HepG2 (cell line): Measurements from ENCODE around the gene MPIG6B. TPM values are rescaled to one million over a fixed set of nuclear protein-coding genes. Genes with fewer than 3 reads are reported as not detected.

Experiments used
- BRF2 ChIP-seq: sonication (generic); formaldehyde crosslinking; IDR thresholded peaks from 2 replicates; pipeline ENCODE4 v1.8.1; 2022; ENCODE audit warnings: mild to moderate bottlenecking, missing genetic modification reagents
- CBFB ChIP-seq: sonication (generic); formaldehyde crosslinking; IDR thresholded peaks from 2 replicates; pipeline ENCODE4 v1.4.0; 2020; ENCODE audit warnings: missing genetic modification reagents
- CTCF ChIP-seq: sonication (generic); formaldehyde crosslinking; IDR thresholded peaks from 2 replicates; pipeline ENCODE4 v1.5.0; 2020; ENCODE audit warnings: mild to moderate bottlenecking, missing genetic modification reagents, moderate library complexity
- GATAD1 ChIP-seq: IDR thresholded peaks from 2 replicates; pipeline ENCODE4 v1.6.1; 2016; ENCODE audit warnings: missing genetic modification reagents, missing compliant biosample characterization
- HNRNPK ChIP-seq: fragments of 200-400 bp; formaldehyde crosslinking; IDR thresholded peaks from 2 replicates; pipeline ENCODE4 v1.6.1; 2018; ENCODE audit warnings: low read length, low read depth, moderate library complexity, mild to moderate bottlenecking; ENCODE audit not compliant: poor library complexity, severe bottlenecking
- LBX2 ChIP-seq: sonication (generic); formaldehyde crosslinking; IDR thresholded peaks from 2 replicates; pipeline ENCODE4 v1.5.0; 2020; ENCODE audit warnings: missing genetic modification reagents, mild to moderate bottlenecking, borderline replicate concordance
- MED1 ChIP-seq: sonication (generic); formaldehyde crosslinking; IDR thresholded peaks from 2 replicates; pipeline ENCODE4 v1.4.0; 2020; ENCODE audit warnings: missing genetic modification reagents
- MXD4 ChIP-seq: IDR thresholded peaks from 2 replicates; pipeline ENCODE4 v1.6.1; 2016; ENCODE audit warnings: mild to moderate bottlenecking, missing biosample characterization, missing genetic modification reagents
- MXI1 ChIP-seq: IDR thresholded peaks from 3 replicates; pipeline ENCODE4 v1.6.1; 2012; ENCODE audit warnings: low read depth, low read length, inconsistent platforms, borderline replicate concordance
- NFRKB ChIP-seq: fragments of 450-650 bp; IDR thresholded peaks from 2 replicates; pipeline ENCODE4 v1.6.1; 2017
- NRL ChIP-seq: sonication (generic); formaldehyde crosslinking; IDR thresholded peaks from 2 replicates; pipeline ENCODE4 v1.5.0; 2020; ENCODE audit warnings: missing genetic modification reagents, mild to moderate bottlenecking, moderate library complexity, borderline replicate concordance
- SKI ChIP-seq: fragments of 450-650 bp; IDR thresholded peaks from one replicate; pipeline ENCODE4 v1.6.1; 2018; ENCODE audit warnings: mild to moderate bottlenecking; ENCODE audit not compliant: partially characterized antibody
- TMF1 ChIP-seq: sonication (generic); formaldehyde crosslinking; IDR thresholded peaks from 2 replicates; pipeline ENCODE4 v1.8.1; 2022; ENCODE audit warnings: low read depth, missing genetic modification reagents
- ZFP90 ChIP-seq: sonication (generic); formaldehyde crosslinking; IDR thresholded peaks from 2 replicates; pipeline ENCODE4 v1.8.0; 2022; ENCODE audit warnings: missing genetic modification reagents, mild to moderate bottlenecking, inconsistent platforms, borderline replicate concordance
- ZFX ChIP-seq: sonication (generic); formaldehyde crosslinking; IDR thresholded peaks from 2 replicates; pipeline ENCODE4 v1.4.0; 2020; ENCODE audit warnings: mild to moderate bottlenecking, low read depth, missing genetic modification reagents, moderate library complexity
- ZMAT5 ChIP-seq: sonication (generic); formaldehyde crosslinking; IDR thresholded peaks from 2 replicates; pipeline ENCODE4 v1.5.0; 2020; ENCODE audit warnings: mild to moderate bottlenecking, low read depth, missing genetic modification reagents, borderline replicate concordance
- ZNF12 ChIP-seq: sonication (generic); formaldehyde crosslinking; IDR thresholded peaks from 2 replicates; pipeline ENCODE4 v1.5.0; 2020; ENCODE audit warnings: missing genetic modification reagents
- ZNF335 ChIP-seq: sonication (generic); formaldehyde crosslinking; IDR thresholded peaks from 2 replicates; pipeline ENCODE4 v1.4.0; 2020; ENCODE audit warnings: missing genetic modification reagents
- ZNF350 ChIP-seq: sonication (generic); formaldehyde crosslinking; IDR thresholded peaks from 2 replicates; pipeline ENCODE4 v1.4.0; 2020; ENCODE audit warnings: mild to moderate bottlenecking, low read depth, missing genetic modification reagents, borderline replicate concordance
- ZNF530 ChIP-seq: sonication (generic); formaldehyde crosslinking; IDR thresholded peaks from 2 replicates; pipeline ENCODE4 v1.5.0; 2020; ENCODE audit warnings: low read depth, mild to moderate bottlenecking, missing genetic modification reagents
- ZNF710 ChIP-seq: sonication (generic); formaldehyde crosslinking; IDR thresholded peaks from 2 replicates; pipeline ENCODE4 v1.5.0; 2020; ENCODE audit warnings: mild to moderate bottlenecking, missing genetic modification reagents, borderline replicate concordance
- polyA plus RNA-seq, 8 experiments: library from polyadenylated mRNA; depleted of rRNA in 3 of 8; stranded (reverse) in 7 of 8; unstranded in 1 of 8; fragments of >200 nt; fragmentation: Illumina TruSeq in 4 of 8; extraction: Trizol in 4 of 8; gene quantifications; 2 replicates each; pipeline versions ENCODE4 v1.2.1 to v1.2.3, GENCODE V29; 2011 to 2016; ENCODE audit warnings: low read depth in 4 of 8, missing spikeins in 1 of 8, mixed read lengths in 1 of 8; ENCODE audit not compliant: insufficient read depth in 1 of 8
- total RNA-seq, 5 experiments: library from RNA; depleted of rRNA; stranded (reverse); fragments of >200 nt; fragmentation: Illumina TruSeq; extraction: Trizol; gene quantifications; 2 replicates each; pipeline ENCODE4 v1.2.3, GENCODE V29; 2016; ENCODE audit warnings: low read depth in 1 of 5

MPIG6B gene
- total and polyA plus RNA-seq, 2 of the 13 experiments (the other 11 are each of a cell fraction or from before 2014, with no cell fraction given): not detected

GRCh38 chr6:31717499-31718222 lies 5.5 kb upstream of the MPIG6B start (continued):
- TF ChIP-seq ZFP90 (CRISPR knock-in tag) (no peak), CBFB (CRISPR knock-in tag) (peak; percentile 64; the same call in 1 of the 2 replicates), ZNF12 (CRISPR knock-in tag) (no peak), ZMAT5 (CRISPR knock-in tag) (no peak), ZNF335 (CRISPR knock-in tag) (peak; percentile 89), MED1 (CRISPR knock-in tag) (no peak), ZNF530 (no peak), SKI (peak; percentile 27), LBX2 (CRISPR knock-in tag) (no peak), TMF1 (no peak), ZFX (CRISPR knock-in tag) (peak; percentile 45; the same call in 1 of the 2 replicates), MXI1 (peak; percentile 55; the same call in 1 of the 3 replicates), HNRNPK (peak; percentile 22), MXD4 (CRISPR knock-in tag) (no peak), ZNF710 (CRISPR knock-in tag) (no peak; the same call in 1 of the 2 replicates), ZNF350 (CRISPR knock-in tag) (no peak), BRF2 (no peak), CTCF (CRISPR knock-in tag) (peak; percentile 83), NRL (peak; percentile 52; the same call in 1 of the 2 replicates), NFRKB (no peak), GATAD1 (peak; percentile 41; the same call in 1 of the 2 replicates)
